ENCODE results near the gene TP53I13.

Gene TP53I13

DNA sequence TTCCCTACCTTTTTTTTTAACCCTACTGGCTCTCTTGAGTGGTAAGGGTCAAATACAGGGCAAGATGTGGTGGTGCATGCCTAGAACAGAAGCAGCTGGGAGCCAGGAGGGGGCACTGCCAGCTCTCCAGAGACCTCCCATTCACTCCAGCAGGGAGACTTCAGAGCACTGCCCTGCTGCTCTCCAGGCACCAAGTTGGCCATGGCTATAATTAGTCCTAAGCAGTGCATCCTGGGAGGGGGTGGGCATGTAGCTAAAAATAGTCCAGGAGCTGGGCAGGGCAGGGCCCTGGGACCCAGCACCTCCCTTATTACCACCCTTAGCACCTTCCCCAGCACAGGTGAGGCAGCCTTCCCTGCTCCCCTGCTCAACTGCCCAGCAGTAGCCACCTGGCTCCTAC lies 50.8 kb downstream of the TP53I13 start:
- DNase-seq (ENCODE audit: low read depth) = peak; percentile 72
- TF ChIP-seq, protein P1, sequence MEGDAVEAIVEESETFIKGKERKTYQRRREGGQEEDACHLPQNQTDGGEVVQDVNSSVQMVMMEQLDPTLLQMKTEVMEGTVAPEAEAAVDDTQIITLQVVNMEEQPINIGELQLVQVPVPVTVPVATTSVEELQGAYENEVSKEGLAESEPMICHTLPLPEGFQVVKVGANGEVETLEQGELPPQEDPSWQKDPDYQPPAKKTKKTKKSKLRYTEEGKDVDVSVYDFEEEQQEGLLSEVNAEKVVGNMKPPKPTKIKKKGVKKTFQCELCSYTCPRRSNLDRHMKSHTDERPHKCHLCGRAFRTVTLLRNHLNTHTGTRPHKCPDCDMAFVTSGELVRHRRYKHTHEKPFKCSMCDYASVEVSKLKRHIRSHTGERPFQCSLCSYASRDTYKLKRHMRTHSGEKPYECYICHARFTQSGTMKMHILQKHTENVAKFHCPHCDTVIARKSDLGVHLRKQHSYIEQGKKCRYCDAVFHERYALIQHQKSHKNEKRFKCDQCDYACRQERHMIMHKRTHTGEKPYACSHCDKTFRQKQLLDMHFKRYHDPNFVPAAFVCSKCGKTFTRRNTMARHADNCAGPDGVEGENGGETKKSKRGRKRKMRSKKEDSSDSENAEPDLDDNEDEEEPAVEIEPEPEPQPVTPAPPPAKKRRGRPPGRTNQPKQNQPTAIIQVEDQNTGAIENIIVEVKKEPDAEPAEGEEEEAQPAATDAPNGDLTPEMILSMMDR (IDR thresholded peaks at IDR 0.05; ENCODE audit: low read depth, low read length) = peak; percentile 47
- TF ChIP-seq, protein P2, sequence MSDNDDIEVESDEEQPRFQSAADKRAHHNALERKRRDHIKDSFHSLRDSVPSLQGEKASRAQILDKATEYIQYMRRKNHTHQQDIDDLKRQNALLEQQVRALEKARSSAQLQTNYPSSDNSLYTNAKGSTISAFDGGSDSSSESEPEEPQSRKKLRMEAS (IDR thresholded peaks at IDR 0.05; ENCODE audit: low read depth, low read length) = no peak
- no peak for TF ChIP-seq MYC (IDR thresholded peaks at IDR 0.05; ENCODE audit: low read depth, low read length)
- TF ChIP-seq POLR2A (IDR thresholded peaks at IDR 0.05; ENCODE audit: extremely low read depth, insufficient read length) = no peak
- no peak overlapping the region for H3K4me3 ChIP-seq (ENCODE audit: low read depth, low read length)

DNA sequence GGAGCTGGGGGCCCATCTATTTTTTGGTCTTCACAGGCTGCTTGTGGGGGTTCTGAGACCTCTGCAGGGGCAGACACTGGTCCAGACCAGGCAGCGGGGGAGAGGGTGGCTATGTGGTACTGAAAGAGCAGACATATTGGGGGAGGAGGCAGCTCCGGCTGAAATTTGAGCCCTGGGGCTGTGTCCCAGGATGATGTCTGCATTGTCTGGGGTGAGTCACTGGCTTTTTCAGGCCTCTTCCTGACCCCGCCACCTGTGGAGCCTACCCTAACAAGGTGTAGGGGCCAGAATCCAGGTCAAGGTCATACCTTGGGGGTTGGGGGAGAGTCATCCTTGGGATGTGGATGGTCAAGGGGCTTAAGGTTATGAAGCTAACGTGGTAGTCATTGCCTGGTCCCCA lies 51.8 kb downstream of the TP53I13 start:
- H3K4me3 ChIP-seq (ENCODE audit: low read depth, low read length) = no peak overlapping the region
- TF ChIP-seq, protein P1 (IDR thresholded peaks at IDR 0.05; ENCODE audit: low read depth, low read length) = no peak
- TF ChIP-seq, protein P2 (IDR thresholded peaks at IDR 0.05; ENCODE audit: low read depth, low read length) = no peak
- TF ChIP-seq MYC (IDR thresholded peaks at IDR 0.05; ENCODE audit: low read depth, low read length) (no peak), POLR2A (IDR thresholded peaks at IDR 0.05; ENCODE audit: extremely low read depth, insufficient read length) (no peak)
- DNase-seq (ENCODE audit: low read depth) = no peak

DNA sequence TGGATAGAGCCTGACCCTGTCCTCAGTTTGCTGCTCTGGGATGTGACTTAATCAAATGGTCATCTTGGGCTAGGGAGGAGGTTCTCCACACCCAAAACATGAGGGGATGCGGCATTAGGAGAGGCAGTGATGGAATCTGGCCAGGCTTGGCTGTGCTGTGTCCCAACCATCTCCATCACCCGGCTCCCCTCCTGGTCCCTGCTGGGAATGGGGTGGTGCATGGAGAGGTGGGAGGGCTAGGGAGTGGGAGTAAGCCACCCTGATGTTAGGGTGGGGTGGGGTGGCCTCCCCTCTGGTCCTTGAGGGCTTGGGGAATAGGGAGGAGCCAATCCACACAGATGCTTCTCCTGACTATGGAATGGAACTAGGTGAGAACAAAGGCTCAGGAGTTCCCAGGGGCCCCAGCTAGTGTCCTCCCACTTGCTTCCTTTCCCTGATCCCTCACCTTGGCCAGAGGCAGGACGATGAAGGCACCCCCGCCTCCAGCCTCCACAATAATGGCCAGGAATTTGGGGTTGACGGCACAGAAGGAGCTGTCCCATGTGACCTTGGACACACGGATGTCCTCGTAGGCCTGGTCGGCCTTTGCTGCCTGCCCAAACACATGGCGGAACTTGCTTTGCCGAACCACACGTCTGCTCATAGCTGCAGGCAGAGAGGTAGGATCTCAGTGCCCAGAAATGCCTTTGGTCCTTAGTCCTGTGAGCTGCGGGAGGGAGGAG lies 52.4 kb downstream of the TP53I13 start:
- H3K4me3 ChIP-seq (ENCODE audit: low read depth, low read length) = no peak overlapping the region
- TF ChIP-seq, protein P1 (IDR thresholded peaks at IDR 0.05; ENCODE audit: low read depth, low read length) = no peak
- TF ChIP-seq POLR2A (IDR thresholded peaks at IDR 0.05; ENCODE audit: extremely low read depth, insufficient read length) (no peak), MYC (IDR thresholded peaks at IDR 0.05; ENCODE audit: low read depth, low read length) (no peak)

DNA sequence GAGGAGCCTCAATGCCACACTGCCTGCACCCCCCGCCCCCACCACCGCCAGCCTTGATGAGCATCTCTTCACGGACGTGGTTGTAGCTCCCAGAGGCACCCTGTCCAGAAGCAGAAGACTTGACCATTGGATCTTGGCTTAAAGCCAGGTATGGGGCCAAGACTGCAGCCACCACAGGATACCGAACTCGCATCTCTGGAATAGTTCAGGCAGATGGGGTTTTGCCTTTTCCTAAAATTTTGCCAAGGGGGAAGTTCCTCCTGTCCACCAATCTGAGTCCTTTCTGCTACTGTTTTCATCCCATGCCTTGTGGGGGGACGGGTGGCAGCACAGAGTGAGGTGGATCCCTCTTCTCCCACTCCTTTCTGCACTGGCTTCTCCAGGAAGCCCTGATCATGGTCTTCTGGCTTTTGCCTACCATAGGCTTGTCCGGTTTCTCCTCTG lies 53.3 kb downstream of the TP53I13 start:
- no peak overlapping the region for H3K4me3 ChIP-seq (ENCODE audit: low read depth, low read length)
- no peak for DNase-seq (ENCODE audit: low read depth)
- TF ChIP-seq, protein P2 (IDR thresholded peaks at IDR 0.05; ENCODE audit: low read depth, low read length) = no peak
- TF ChIP-seq, protein P1 (IDR thresholded peaks at IDR 0.05; ENCODE audit: low read depth, low read length) = no peak
- TF ChIP-seq MYC (IDR thresholded peaks at IDR 0.05; ENCODE audit: low read depth, low read length) = no peak
- TF ChIP-seq POLR2A (IDR thresholded peaks at IDR 0.05; ENCODE audit: extremely low read depth, insufficient read length) = no peak

More for the DNA sequence above, 52.4 kb downstream of the TP53I13 start:
- DNase-seq (ENCODE audit: low read depth) = no peak
